NCI-H2171 (cell line): Measurements from ENCODE around the gene ADAMTSL1.

Source experiments
- DNase-seq: peaks from one replicate; lab custom pipeline; 2025; lab: John Stamatoyannopoulos, UW

ADAMTSL1 gene

GRCh38 chr9:18810581-18810980 lies 336.6 kb downstream of the ADAMTSL1 start:
- DNase-seq, result no peak

- no peak for DNase-seq
Observed at GRCh38 chr9:18811171-18811570, 337.2 kb downstream of the ADAMTSL1 start.

GRCh38 chr9:18819418-18819817 lies 345.5 kb downstream of the ADAMTSL1 start:
- DNase-seq, result no peak

GRCh38 chr9:18820566-18821095 lies 346.7 kb downstream of the ADAMTSL1 start:
- DNase-seq, result no peak

- no peak for DNase-seq
Observed at GRCh38 chr9:18821788-18822187, 347.8 kb downstream of the ADAMTSL1 start.

- no peak for DNase-seq
Observed at GRCh38 chr9:18822850-18823249, 348.9 kb downstream of the ADAMTSL1 start.

GRCh38 chr9:18824095-18824666 lies 350.2 kb downstream of the ADAMTSL1 start:
- DNase-seq, result no peak

GRCh38 chr9:18825656-18826170 lies 351.8 kb downstream of the ADAMTSL1 start:
- no peak for DNase-seq

GRCh38 chr9:18826248-18826647 lies 352.3 kb downstream of the ADAMTSL1 start:
- peak; percentile 51 for DNase-seq

GRCh38 chr9:18829066-18829465 lies 355.1 kb downstream of the ADAMTSL1 start:
- no peak for DNase-seq

- DNase-seq, result no peak
Observed at GRCh38 chr9:18829873-18830272, 355.9 kb downstream of the ADAMTSL1 start.

- no peak for DNase-seq
Observed at GRCh38 chr9:18834740-18835361, 360.9 kb downstream of the ADAMTSL1 start.

GRCh38 chr9:18837402-18837801 lies 363.4 kb downstream of the ADAMTSL1 start:
- DNase-seq, result no peak

- no peak for DNase-seq
Observed at GRCh38 chr9:18847576-18848275, 373.8 kb downstream of the ADAMTSL1 start.

- DNase-seq, result no peak
Observed at GRCh38 chr9:18848657-18849056, 374.7 kb downstream of the ADAMTSL1 start.

GRCh38 chr9:18849270-18849669 lies 375.3 kb downstream of the ADAMTSL1 start:
- no peak for DNase-seq

- no peak for DNase-seq
Observed at GRCh38 chr9:18849890-18850677, 376.1 kb downstream of the ADAMTSL1 start.

- DNase-seq, result no peak
Observed at GRCh38 chr9:18851069-18851795, 377.3 kb downstream of the ADAMTSL1 start.

GRCh38 chr9:18855656-18856055 lies 381.7 kb downstream of the ADAMTSL1 start:
- DNase-seq, result no peak

GRCh38 chr9:18857334-18857733 lies 383.4 kb downstream of the ADAMTSL1 start:
- DNase-seq, result no peak

GRCh38 chr9:18857769-18858168 lies 383.8 kb downstream of the ADAMTSL1 start:
- DNase-seq, result no peak
